Fibroblast of pulmonary artery (primary cell): ENCODE results near the gene OGN.

Source experiments
- DNase-seq: peaks from one replicate; pipeline ENCODE4 v3.0.0-alpha.2; 2010; ENCODE audit warnings: low read depth
- H3K4me3 ChIP-seq: replicated peaks from 2 replicates; pipeline ENCODE4 v1.5.1; 2011; ENCODE audit warnings: low read depth, mild to moderate bottlenecking, control low read depth, low read length, moderate library complexity
- CTCF ChIP-seq: IDR thresholded peaks from 2 replicates; pipeline ENCODE4 v1.5.1; 2011; ENCODE audit warnings: mild to moderate bottlenecking, control low read depth, low read length, inconsistent platforms; ENCODE audit errors: missing control alignments

OGN gene

GRCh38 chr9:92405818-92406217, 1.4 kb upstream of the OGN start:
- no peak overlapping the region for H3K4me3 ChIP-seq
- TF ChIP-seq CTCF = no peak
- DNase-seq = no peak

DNA sequence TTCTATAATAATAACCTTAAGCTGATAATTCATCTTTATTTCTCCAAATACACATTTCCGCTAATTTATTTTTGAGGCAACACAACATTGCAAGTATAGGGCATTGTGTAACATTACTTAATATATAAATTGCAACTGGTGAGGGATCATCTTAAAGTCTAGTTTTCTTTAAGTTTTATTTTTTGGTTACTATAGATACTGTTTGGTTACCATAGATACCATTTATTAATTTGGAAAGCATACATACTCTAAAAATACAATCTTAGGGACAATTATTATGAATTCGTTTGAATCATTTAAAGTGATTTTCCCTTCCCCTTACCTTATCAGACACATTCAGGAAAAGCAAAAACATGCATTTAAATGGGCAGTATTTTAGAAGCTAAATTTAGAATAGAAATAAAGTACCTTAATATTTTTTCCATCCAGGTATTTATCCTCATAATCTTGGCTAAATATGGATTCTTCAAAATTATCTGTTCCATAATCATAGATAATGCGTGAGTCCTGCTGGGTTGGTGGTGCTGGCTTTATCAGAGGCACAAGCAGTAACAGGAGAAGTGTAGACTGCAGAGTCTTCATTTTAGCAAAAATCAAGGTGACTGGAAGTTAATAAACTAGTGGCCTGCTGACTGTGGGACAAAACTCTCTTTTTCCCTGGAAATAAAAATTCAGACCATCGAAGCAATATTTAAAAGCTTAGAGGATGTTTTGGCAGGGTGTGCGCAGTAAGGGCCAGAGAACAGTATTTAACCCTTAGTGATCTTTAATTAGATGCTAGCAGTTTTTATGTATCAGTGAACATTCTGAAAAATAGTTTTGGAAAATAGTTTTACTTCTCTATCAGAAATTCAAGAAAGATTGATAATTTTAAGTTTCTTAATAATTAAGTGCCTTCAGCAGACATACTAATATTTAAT, 1.3 kb downstream of the OGN start:
- no peak for DNase-seq
- H3K4me3 ChIP-seq = no peak overlapping the region
- TF ChIP-seq CTCF = no peak

GRCh38 chr9:92402360-92402759, 2.0 kb downstream of the OGN start:
- TF ChIP-seq CTCF = no peak
- H3K4me3 ChIP-seq = no peak overlapping the region
- no peak for DNase-seq

- no peak overlapping the region for H3K4me3 ChIP-seq
- no peak for TF ChIP-seq CTCF
- no peak for DNase-seq
Measured at GRCh38 chr9:92397853-92398252, 6.5 kb downstream of the OGN start.

- DNase-seq = no peak
- no peak for TF ChIP-seq CTCF
- H3K4me3 ChIP-seq = no peak overlapping the region
Measured at GRCh38 chr9:92395617-92396016, 8.8 kb downstream of the OGN start.

DNA sequence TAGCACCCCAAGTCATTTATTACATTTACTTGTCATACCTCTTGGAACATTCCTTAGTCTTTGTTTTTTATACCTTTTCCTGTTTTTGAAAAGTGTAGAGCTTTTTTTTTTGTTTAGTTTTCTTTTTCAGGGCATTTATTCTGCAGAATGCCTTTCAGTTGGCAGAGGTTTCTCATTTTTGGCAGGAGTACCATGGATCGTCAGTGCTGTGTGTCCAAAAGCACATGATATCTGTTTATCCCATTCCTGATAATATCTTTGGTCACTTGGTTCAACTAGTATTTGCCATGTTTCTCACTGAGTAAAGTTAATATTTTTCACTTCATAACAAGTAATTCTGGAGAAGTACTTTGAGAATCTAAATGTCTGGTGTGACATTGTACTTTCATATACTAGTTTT, 10.7 kb downstream of the OGN start:
- no peak for TF ChIP-seq CTCF
- no peak overlapping the region for H3K4me3 ChIP-seq
- peak; percentile 40 for DNase-seq

GRCh38 chr9:92392690-92393089, 11.7 kb downstream of the OGN start:
- H3K4me3 ChIP-seq = no peak overlapping the region
- no peak for DNase-seq

More at GRCh38 chr9:92392690-92393089, 11.7 kb downstream of the OGN start:
- no peak for TF ChIP-seq CTCF
